ENCODE results near the gene SNAP47. TPM values are rescaled to one million over a fixed set of nuclear protein-coding genes. Genes with fewer than 3 reads are reported as not detected.

Gene SNAP47
- total and polyA plus RNA-seq, 2 donors (not counting 3 experiments of a cell fraction or from before 2014, with no cell fraction given), result 24.0 to 32.7 TPM

DNA sequence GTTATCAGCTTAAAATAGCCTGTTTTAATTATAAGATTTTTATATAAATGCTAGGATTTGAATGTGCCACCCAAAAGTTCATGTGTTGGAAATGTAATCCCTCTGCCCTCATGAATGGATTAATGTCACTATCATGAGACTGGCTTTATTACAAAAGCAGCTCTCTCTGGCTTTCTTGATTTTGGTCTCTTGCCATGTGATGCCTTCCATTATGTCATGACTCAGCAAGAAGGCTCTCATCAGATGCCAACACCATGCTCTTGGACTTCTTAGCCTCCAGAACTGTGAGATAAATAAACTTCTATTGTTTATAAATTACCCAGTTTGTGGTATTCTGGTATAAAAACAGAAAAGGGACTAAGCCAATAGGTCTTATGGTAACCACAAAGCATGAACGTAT is 73.3 kb downstream of the SNAP47 start:
- Histone ChIP-seq H3K4me2 (ENCODE audit: insufficient read depth, low read length) (no peak overlapping the region), H3K27me3 (ENCODE audit: control insufficient read depth in 2 of 2, insufficient read depth in 2 of 2, low read length in 2 of 2) (peaks cover 3 to 11% of the 10 kb centered on the region in 2 experiments), H3K9ac (replicated peaks; ENCODE audit: extremely low read depth, insufficient read depth, low read length) (no peak overlapping the region), H3K36me3 (ENCODE audit: control insufficient read depth in 2 of 2, extremely low read depth in 1 of 2, insufficient read depth in 2 of 2, low read length in 2 of 2) (no peaks in the 10 kb centered on the region), H3K27ac (ENCODE audit: insufficient read depth, low read depth, low read length) (no peak overlapping the region), H3K9me1 (replicated peaks; ENCODE audit: control insufficient read depth, extremely low read depth, insufficient read depth, low read length) (no peaks in the 10 kb centered on the region), H2AFZ (ENCODE audit: low read depth, low read length) (no peak overlapping the region), H3K4me1 (ENCODE audit: control insufficient read depth, extremely low read depth, insufficient read depth, low read length) (no peaks in the 10 kb centered on the region), H4K20me1 (replicated peaks; ENCODE audit: control insufficient read depth, extremely low read depth, insufficient read depth, low read length) (no peaks in the 10 kb centered on the region), H3K4me3 (replicated peaks in 1 of 3; ENCODE audit: insufficient read depth in 1 of 3, low read depth in 1 of 3, low read length in 3 of 3) (no peak overlapping the region), H3K9me3 (replicated peaks; ENCODE audit: control insufficient read depth, insufficient read depth, low read length) (no peaks in the 10 kb centered on the region), H3K79me2 (ENCODE audit: control insufficient read depth, insufficient read depth, low read length) (no peaks in the 10 kb centered on the region)
- POLR2A ChIA-PET, result no interaction called here
- CTCF ChIA-PET, result no interaction called here
- dilution Hi-C loops (cut with MboI; ENCODE audit: extremely low pct_ligation_motif_present, low sequenced_read_pairs), result no loop called here
- no TSS peak for BruUV-seq (replicated peaks)
- DNase-seq (ENCODE audit: low read depth, low spot score), result no peak
- intact Hi-C loops (cut with micrococcal nuclease), result no loop called here
- no peak for TF ChIP-seq FOS (IDR thresholded peaks at IDR 0.05; ENCODE audit: borderline replicate concordance, insufficient read depth, low read length)
- no peak for TF ChIP-seq POLR2AphosphoS5 (IDR thresholded peaks at IDR 0.05; ENCODE audit: insufficient read depth, low read depth, low read length)
- TF ChIP-seq GATA2 (IDR thresholded peaks at IDR 0.05; ENCODE audit: insufficient read depth, insufficient read length, low read depth, low read length), result no peak
- TF ChIP-seq POLR2A (IDR thresholded peaks at IDR 0.05; ENCODE audit: low read depth, low read length), result no peak
- TF ChIP-seq, protein P1, sequence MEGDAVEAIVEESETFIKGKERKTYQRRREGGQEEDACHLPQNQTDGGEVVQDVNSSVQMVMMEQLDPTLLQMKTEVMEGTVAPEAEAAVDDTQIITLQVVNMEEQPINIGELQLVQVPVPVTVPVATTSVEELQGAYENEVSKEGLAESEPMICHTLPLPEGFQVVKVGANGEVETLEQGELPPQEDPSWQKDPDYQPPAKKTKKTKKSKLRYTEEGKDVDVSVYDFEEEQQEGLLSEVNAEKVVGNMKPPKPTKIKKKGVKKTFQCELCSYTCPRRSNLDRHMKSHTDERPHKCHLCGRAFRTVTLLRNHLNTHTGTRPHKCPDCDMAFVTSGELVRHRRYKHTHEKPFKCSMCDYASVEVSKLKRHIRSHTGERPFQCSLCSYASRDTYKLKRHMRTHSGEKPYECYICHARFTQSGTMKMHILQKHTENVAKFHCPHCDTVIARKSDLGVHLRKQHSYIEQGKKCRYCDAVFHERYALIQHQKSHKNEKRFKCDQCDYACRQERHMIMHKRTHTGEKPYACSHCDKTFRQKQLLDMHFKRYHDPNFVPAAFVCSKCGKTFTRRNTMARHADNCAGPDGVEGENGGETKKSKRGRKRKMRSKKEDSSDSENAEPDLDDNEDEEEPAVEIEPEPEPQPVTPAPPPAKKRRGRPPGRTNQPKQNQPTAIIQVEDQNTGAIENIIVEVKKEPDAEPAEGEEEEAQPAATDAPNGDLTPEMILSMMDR (IDR thresholded peaks at IDR 0.05; ENCODE audit: extremely low read depth in 1 of 2, insufficient read depth in 1 of 2, low read depth in 1 of 2, low read length in 2 of 2), result no peak
- TF ChIP-seq MYC (IDR thresholded peaks at IDR 0.05; ENCODE audit: low read depth, low read length), result no peak
- no peak for FAIRE-seq

- dilution Hi-C loops (cut with MboI; ENCODE audit: extremely low pct_ligation_motif_present, low sequenced_read_pairs), result no loop called here
- Histone ChIP-seq H3K9me3 (replicated peaks; ENCODE audit: control insufficient read depth, insufficient read depth, low read length) (no peaks in the 10 kb centered on the region), H3K27ac (ENCODE audit: insufficient read depth, low read depth, low read length) (no peak overlapping the region), H3K36me3 (ENCODE audit: control insufficient read depth in 2 of 2, extremely low read depth in 1 of 2, insufficient read depth in 2 of 2, low read length in 2 of 2) (no peaks in the 10 kb centered on the region), H3K79me2 (ENCODE audit: control insufficient read depth, insufficient read depth, low read length) (no peaks in the 10 kb centered on the region), H3K9me1 (replicated peaks; ENCODE audit: control insufficient read depth, extremely low read depth, insufficient read depth, low read length) (no peaks in the 10 kb centered on the region), H2AFZ (ENCODE audit: low read depth, low read length) (no peak overlapping the region), H3K4me3 (replicated peaks in 1 of 3; ENCODE audit: insufficient read depth in 1 of 3, low read depth in 1 of 3, low read length in 3 of 3) (no peak overlapping the region), H3K9ac (replicated peaks; ENCODE audit: extremely low read depth, insufficient read depth, low read length) (no peak overlapping the region), H3K4me2 (ENCODE audit: insufficient read depth, low read length) (no peak overlapping the region), H4K20me1 (replicated peaks; ENCODE audit: control insufficient read depth, extremely low read depth, insufficient read depth, low read length) (no peaks in the 10 kb centered on the region), H3K27me3 (ENCODE audit: control insufficient read depth in 2 of 2, insufficient read depth in 2 of 2, low read length in 2 of 2) (peaks cover 3 to 11% of the 10 kb centered on the region in 2 experiments), H3K4me1 (ENCODE audit: control insufficient read depth, extremely low read depth, insufficient read depth, low read length) (no peaks in the 10 kb centered on the region)
- TF ChIP-seq POLR2AphosphoS5 (IDR thresholded peaks at IDR 0.05; ENCODE audit: insufficient read depth, low read depth, low read length) (no peak), GATA2 (IDR thresholded peaks at IDR 0.05; ENCODE audit: insufficient read depth, insufficient read length, low read depth, low read length) (no peak), MYC (IDR thresholded peaks at IDR 0.05; ENCODE audit: low read depth, low read length) (no peak), POLR2A (IDR thresholded peaks at IDR 0.05; ENCODE audit: low read depth, low read length) (no peak), JUN (IDR thresholded peaks at IDR 0.05; ENCODE audit: borderline replicate concordance, insufficient read depth, insufficient read length, low read depth) (no peak), FOS (IDR thresholded peaks at IDR 0.05; ENCODE audit: borderline replicate concordance, insufficient read depth, low read length) (no peak), EZH2 (IDR thresholded peaks at IDR 0.05; ENCODE audit: borderline replicate concordance, low read depth, low read length, severe bottlenecking) (no peak)
- TF ChIP-seq, protein P1 (IDR thresholded peaks at IDR 0.05; ENCODE audit: extremely low read depth in 1 of 2, insufficient read depth in 1 of 2, low read depth in 1 of 2, low read length in 2 of 2), result no peak
- TF ChIP-seq, protein P2, sequence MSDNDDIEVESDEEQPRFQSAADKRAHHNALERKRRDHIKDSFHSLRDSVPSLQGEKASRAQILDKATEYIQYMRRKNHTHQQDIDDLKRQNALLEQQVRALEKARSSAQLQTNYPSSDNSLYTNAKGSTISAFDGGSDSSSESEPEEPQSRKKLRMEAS (IDR thresholded peaks at IDR 0.05; ENCODE audit: insufficient read depth, insufficient read length), result no peak
- no TSS peak for BruUV-seq (replicated peaks)
- intact Hi-C loops (cut with micrococcal nuclease), result no loop called here
- no peak for DNase-seq (ENCODE audit: low read depth, low spot score)
- POLR2A ChIA-PET, result no interaction called here
- CTCF ChIA-PET, result no interaction called here
- FAIRE-seq, result no peak
Observed at GRCh38 chr1:227809026-227809425, 73.8 kb downstream of the SNAP47 start.

Data from endothelial cell of umbilical vein (primary cell).